NCI-H345 (cell line): ENCODE data around the gene KLK5.
"Not testable (repeated sequence)": the region's sequence is repeated elsewhere in the genome, so short reads cannot be mapped to it uniquely, and the experiment has no call there.

Experiments
- DNase-seq: peaks from one replicate; lab custom pipeline; 2025; lab: John Stamatoyannopoulos, UW

KLK5 gene

DNA sequence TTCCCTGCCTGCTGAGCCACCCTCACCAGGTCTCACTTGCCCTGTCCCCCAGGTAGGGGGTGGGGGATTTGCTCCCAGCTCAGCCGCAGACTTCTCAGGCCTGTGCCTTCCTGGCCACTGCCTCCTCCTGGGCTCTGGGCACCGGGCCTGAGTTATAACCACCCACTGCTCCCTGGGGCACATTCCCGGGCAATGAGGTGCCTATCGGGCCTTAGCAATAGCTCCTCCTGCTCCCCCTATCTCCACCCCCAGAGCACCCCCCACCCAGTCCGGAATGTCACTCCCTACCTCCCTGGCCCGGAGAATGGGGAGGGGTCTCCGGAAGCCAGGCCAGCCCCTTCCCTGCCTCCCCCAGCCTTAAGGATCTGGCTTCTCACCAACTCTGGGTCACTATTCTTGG lies at the start of gene KLK5:
Gene KLK5, minus strand, starts transcription at position 129 of the 400 bp plus-strand sequence. CDS start 381 bp downstream, outside the sequence.
- no peak for DNase-seq

DNA sequence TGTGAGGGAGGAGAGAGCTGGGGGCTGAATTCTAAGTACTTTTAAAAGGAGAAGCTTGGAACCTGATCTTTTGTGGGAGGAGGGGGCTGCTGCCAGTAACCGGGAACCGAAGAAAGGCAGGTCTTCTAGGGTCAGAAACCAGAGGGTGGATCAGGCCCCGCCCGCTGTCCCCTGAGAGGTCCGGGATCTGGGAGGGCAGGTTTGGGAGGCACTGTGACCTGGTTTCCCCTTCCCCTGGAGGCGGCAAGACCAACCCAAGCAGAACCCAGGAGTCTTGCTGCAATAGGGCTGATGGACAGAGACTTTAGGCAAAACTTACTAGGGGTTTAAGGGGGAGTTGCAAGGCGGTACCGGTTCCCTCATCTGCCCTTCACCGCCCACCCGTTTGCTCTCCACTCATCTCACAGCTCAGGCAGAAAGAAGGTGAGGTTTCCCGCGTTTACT lies 49.3 kb upstream of the KLK5 start:
- DNase-seq: no peak

GRCh38 chr19:51001515-51001914 lies 48.7 kb upstream of the KLK5 start, which contains the start of gene KLK8:
TSS of gene KLK8 (minus strand) at chr19:51001604. CDS start at chr19:51001167, 437 bp downstream.
- DNase-seq: no peak

DNA sequence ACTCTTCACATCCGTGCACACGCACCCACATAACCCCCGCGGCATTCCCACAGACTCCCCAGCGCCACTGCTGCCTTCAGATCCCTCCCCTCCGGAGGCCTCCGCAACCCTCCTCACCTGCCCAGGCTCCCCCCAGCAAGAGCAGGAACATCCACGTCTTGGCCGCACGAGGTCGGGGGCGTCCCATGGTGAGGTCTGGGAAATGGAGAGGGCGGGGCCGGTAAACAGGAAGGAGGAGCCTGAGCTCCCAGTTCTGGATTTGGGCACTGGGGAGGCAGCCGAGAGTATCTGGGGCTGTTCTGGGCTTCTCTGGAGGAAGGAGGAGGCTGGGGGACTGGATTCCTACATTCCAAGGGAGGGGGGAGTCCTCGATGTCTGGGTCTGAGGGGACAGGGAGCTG lies 48.1 kb upstream of the KLK5 start:
- no peak for DNase-seq

DNA sequence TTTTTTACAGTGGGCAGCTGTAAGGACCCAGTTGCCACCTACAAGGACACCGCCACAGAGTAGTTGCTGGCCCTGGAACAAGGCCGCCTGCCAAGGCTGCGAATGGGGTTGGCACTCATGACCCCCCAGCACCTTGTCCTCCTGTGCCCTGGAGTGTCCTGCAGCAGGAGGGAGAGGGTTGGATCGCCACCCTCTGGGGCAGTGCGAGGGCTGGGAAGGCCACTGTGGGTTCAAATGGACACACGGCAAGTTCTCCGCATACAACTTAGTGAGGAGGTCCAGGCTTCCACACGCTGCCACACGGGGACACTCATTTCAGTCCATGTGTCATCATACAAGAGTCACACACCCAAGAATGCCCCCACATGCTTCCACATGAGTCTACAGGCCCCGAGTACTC lies 47.6 kb upstream of the KLK5 start:
- DNase-seq: no peak

DNA sequence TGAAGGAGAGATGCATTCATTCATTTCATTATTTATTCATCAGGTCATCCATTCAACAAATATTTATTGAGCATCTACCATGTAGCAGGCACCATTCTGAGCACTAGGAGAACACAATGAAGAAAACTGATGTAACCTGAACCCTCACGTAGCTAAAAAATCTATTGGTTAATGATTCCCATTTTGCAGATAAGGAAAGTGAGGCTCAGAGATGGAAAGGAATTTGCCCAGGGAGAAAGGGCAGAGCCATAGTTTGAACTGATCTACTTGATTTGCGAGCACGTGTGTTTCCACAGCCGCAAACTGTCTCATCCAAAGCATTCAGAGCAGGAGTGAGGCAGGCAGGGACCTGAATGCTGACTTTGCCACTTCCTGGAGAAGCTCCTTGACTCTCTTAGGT lies 45.8 kb upstream of the KLK5 start:
- no peak for DNase-seq

GRCh38 chr19:50998061-50998460 lies 45.2 kb upstream of the KLK5 start:
- DNase-seq: no peak

GRCh38 chr19:50994129-50994528 lies 41.3 kb upstream of the KLK5 start:
- no peak for DNase-seq

DNA sequence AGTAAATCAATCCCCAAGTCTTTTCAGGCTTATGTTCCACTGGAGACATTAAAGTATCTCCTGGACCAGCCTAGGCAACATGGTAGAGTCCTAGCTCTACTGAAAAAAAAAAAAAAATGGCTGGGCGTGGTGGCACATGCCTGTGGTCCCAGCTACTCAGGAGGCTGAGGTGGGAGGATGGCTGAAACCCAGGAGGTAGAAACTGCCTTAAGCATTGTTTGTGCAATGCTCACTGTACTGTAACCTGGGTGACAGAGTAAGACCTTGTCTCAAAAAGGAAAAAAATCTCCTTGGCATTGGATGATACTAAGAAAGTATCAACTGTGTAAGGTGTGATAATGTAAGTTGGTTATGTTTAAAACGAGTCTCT lies 39.8 kb upstream of the KLK5 start:
- no peak for DNase-seq

- DNase-seq: not testable (repeated sequence)
Measured at GRCh38 chr19:50984416-50984815, 31.6 kb upstream of the KLK5 start.

- no peak for DNase-seq
Measured at GRCh38 chr19:50983625-50984292, 30.9 kb upstream of the KLK5 start, which contains the start of gene KLK7. TSS of gene KLK7 (minus strand) at chr19:50983917. CDS start at chr19:50982399, 1,518 bp downstream.

- no peak for DNase-seq
Measured at GRCh38 chr19:50982186-50982585, 29.3 kb upstream of the KLK5 start.

- DNase-seq: no peak
Measured at GRCh38 chr19:50981587-50982146, 28.8 kb upstream of the KLK5 start.

DNA sequence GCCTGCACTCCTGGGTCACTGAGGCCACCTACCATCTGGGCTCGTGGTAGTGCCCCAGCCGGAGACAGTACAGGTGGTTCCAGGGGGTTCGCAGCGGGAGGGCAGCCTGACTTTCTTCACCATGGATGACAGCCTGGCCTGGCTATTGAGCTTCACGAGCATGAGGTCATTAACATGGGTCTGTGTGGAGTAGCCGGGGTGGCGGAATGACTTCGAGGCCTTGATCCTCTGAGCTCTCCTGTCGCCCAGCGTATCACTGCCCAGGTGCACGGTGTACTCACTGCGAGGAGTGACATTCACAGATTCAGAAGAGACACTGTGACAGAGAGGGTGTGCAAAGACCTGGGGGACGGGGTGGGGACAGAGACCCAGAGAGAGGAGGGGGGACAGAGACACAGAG lies 27.4 kb upstream of the KLK5 start:
- no peak for DNase-seq

DNA sequence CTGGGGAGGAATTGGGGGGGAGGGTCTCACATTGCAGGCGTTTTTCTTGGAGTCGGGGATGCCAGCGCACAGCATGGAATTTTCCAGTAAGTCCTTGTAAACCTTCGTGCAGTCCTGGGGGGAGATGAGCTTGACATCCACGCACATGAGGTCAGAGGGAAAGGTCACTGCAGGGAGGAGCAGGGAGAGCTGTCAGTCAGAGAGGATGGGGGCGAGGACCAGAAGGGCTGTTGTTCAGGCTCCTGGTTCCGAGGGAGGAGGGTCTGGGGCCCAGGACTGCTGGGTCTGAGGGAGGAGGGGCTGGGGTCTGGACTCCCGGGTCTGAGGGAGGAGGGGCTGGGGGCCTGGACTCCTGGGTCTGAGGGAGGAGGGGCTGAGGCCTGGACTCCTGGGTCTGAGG lies 26.9 kb upstream of the KLK5 start:
- no peak for DNase-seq

GRCh38 chr19:50978772-50979390 lies 26.0 kb upstream of the KLK5 start:
- no peak for DNase-seq

- no peak for DNase-seq
Measured at GRCh38 chr19:50977626-50978025, 24.8 kb upstream of the KLK5 start.

- DNase-seq: no peak
Measured at GRCh38 chr19:50975766-50976165, 22.9 kb upstream of the KLK5 start.

GRCh38 chr19:50974702-50975556 lies 22.1 kb upstream of the KLK5 start:
- DNase-seq: no peak

DNA sequence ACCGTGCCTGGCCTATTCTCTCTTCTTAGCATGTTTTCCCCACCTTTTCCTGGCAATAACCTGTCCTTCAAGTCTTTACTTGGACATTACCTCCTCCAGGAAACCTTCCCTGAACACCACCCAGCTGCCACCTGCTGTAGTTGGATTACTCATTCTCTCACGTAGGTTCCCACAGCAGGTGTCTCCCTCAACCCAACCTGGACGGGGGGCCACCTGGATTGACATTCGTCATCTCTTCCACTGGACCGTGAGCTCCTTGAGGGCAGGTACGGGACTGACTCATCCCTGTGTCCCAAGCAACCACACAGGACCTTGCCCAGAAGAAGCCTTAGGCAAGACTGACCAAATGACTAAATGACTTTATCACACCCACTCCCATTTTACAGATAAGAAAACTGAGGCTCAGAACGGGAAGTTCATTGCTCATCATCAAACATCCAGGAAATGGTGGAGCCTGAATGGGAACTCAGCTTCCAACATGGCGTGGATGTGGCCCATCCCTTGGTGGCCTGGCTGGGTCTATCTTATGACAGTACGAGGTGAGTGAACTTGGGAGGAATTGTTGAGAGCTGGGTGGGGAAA lies 20.0 kb upstream of the KLK5 start:
- DNase-seq: no peak

DNA sequence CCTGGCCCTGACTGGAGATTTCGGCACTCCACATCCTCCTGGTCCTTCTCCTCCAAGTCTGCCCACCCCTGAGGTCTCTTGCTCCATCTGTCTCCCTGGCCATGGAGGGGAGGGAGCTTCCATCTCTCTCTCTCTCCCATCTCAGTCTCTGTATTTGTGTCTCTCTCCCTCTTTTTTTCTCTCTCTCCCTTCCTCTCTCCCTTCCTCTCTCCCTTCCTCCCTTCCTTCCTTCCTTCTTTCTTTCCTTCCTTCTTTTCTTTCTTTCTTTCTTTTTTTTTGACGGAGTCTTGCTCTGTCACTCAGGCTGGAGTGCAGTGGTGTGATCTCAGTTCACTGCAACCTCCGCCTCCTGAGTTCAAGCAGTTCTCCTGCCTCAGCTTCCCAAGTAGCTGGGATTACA lies 17.0 kb upstream of the KLK5 start:
- DNase-seq: not testable (repeated sequence)

GRCh38 chr19:50969413-50969760 lies 16.5 kb upstream of the KLK5 start, which contains the start of gene KLK6:
TSS of gene KLK6 (minus strand) at chr19:50969591. CDS start at chr19:50968104, 1,487 bp downstream.
- no peak for DNase-seq
